CD14-positive monocyte (primary cell): ENCODE results near the gene CDK5. TPM values are rescaled to one million over a fixed set of nuclear protein-coding genes. Genes with fewer than 3 reads are reported as not detected.
A peak's percentile ranks its signal among the peaks of the same experiment; 100 is the strongest.

Experiments used
- DNase-seq, 3 donors: peaks; one replicate each; pipeline ENCODE4 v3.0.0-alpha.2; 2011 to 2022
- H2AFZ ChIP-seq: 2 replicates; pipeline ENCODE4 v1.6.0; 2012; ENCODE audit warnings: mild to moderate bottlenecking, low read depth, low read length, inconsistent platforms; ENCODE audit not compliant: insufficient read depth, poor library complexity, severe bottlenecking
- H3K27ac ChIP-seq, 2 donors: 1 replicate in 1 of 2; 2 replicates in 1 of 2; pipeline ENCODE4 v1.5.1; 2012 to 2013; ENCODE audit warnings: low read length in 2 of 2, control low read depth in 1 of 2, inconsistent platforms in 1 of 2, low read depth in 1 of 2, mild to moderate bottlenecking in 1 of 2
- H3K27me3 ChIP-seq, 2 donors: one replicate each; pipeline versions ENCODE4 v1.6.0 to v1.6.1; 2011 to 2013; ENCODE audit warnings: low read length in 2 of 2; ENCODE audit not compliant: control insufficient read depth in 2 of 2, insufficient read depth in 2 of 2
- H3K36me3 ChIP-seq, 2 donors: replicated peaks in 1 of 2; 1 replicate in 1 of 2; 2 replicates in 1 of 2; pipeline versions ENCODE4 v1.5.1 to v1.6.1; 2012 to 2013; ENCODE audit warnings: low read length in 2 of 2, control low read depth in 1 of 2, inconsistent platforms in 1 of 2, mild to moderate bottlenecking in 1 of 2; ENCODE audit not compliant: insufficient read depth in 2 of 2, control insufficient read depth in 1 of 2
- H3K4me1 ChIP-seq, 2 donors: 1 replicate in 1 of 2; 2 replicates in 1 of 2; pipeline versions ENCODE4 v1.5.1 to v1.6.1; 2012 to 2013; ENCODE audit warnings: low read length in 2 of 2, control low read depth in 1 of 2, inconsistent platforms in 1 of 2, mild to moderate bottlenecking in 1 of 2, moderate library complexity in 1 of 2; ENCODE audit not compliant: insufficient read depth in 2 of 2, control insufficient read depth in 1 of 2
- H3K4me2 ChIP-seq: replicated peaks from 2 replicates; pipeline ENCODE3; 2012; ENCODE audit warnings: low read length, moderate library complexity, mild to moderate bottlenecking; ENCODE audit not compliant: poor library complexity, severe bottlenecking; ENCODE audit errors: extremely low read depth
- H3K4me3 ChIP-seq, 3 experiments: fragments of 200-600 bp in 1 of 3; sonication (generic) in 1 of 3; replicated peaks in 1 of 3; 1 replicate in 2 of 3; 2 replicates in 1 of 3; pipeline ENCODE4 v1.5.1; 2011 to 2013; ENCODE audit warnings: low read length in 3 of 3, mild to moderate bottlenecking in 3 of 3, control low read depth in 2 of 3, low read depth in 2 of 3, inconsistent platforms in 1 of 3, moderate library complexity in 1 of 3
- H3K79me2 ChIP-seq: 2 replicates; pipeline ENCODE4 v1.6.0; 2012; ENCODE audit warnings: mild to moderate bottlenecking, control low read depth, inconsistent platforms, low read length, moderate library complexity; ENCODE audit not compliant: insufficient read depth
- H3K9ac ChIP-seq: 2 replicates; pipeline ENCODE4 v1.6.0; 2017; ENCODE audit warnings: low read length, mild to moderate bottlenecking; ENCODE audit not compliant: insufficient read depth, poor library complexity, severe bottlenecking
- H3K9me3 ChIP-seq, 2 donors: replicated peaks in 1 of 2; 1 replicate in 1 of 2; 2 replicates in 1 of 2; pipeline versions ENCODE4 v1.5.1 to v1.6.1; 2012 to 2013; ENCODE audit warnings: low read length in 2 of 2, control low read depth in 1 of 2; ENCODE audit not compliant: control insufficient read depth in 1 of 2, insufficient read depth in 1 of 2
- H4K20me1 ChIP-seq: 2 replicates; pipeline ENCODE4 v1.6.0; 2012; ENCODE audit warnings: mild to moderate bottlenecking, low read length, control low read depth, moderate library complexity; ENCODE audit not compliant: insufficient read depth
- H3K27ac Mint-ChIP-seq, 7 donors: one replicate each; pipeline ENCODE4 v1.8.0; 2020; ENCODE audit warnings: mild to moderate bottlenecking in 7 of 7, mixed read lengths in 7 of 7, moderate library complexity in 6 of 7, inconsistent platforms in 2 of 7
- H3K27me3 Mint-ChIP-seq, 3 donors: one replicate each; pipeline ENCODE4 v1.8.0; 2021 to 2022; ENCODE audit warnings: low read depth in 3 of 3, mild to moderate bottlenecking in 3 of 3, mixed read lengths in 3 of 3, moderate library complexity in 3 of 3, inconsistent platforms in 1 of 3
- H3K36me3 Mint-ChIP-seq, 2 donors: one replicate each; pipeline ENCODE4 v1.8.0; 2020; ENCODE audit warnings: mixed read lengths in 2 of 2, inconsistent platforms in 1 of 2, mild to moderate bottlenecking in 1 of 2
- H3K4me1 Mint-ChIP-seq: one replicate; pipeline ENCODE4 v1.8.0; 2020; ENCODE audit warnings: mild to moderate bottlenecking, mixed read lengths
- H3K4me3 Mint-ChIP-seq, 2 donors: one replicate each; pipeline ENCODE4 v1.8.0; 2020; ENCODE audit warnings: mild to moderate bottlenecking in 2 of 2, mixed read lengths in 2 of 2, moderate library complexity in 1 of 2
- H3K9me3 Mint-ChIP-seq, 7 donors: one replicate each; pipeline ENCODE4 v1.8.0; 2020 to 2022; ENCODE audit warnings: mixed read lengths in 7 of 7, mild to moderate bottlenecking in 6 of 7, moderate library complexity in 6 of 7, inconsistent platforms in 2 of 7
- CTCF ChIP-seq: fragments of 200-600 bp; IDR thresholded peaks from one replicate; pipeline ENCODE4 v1.8.0; 2022; ENCODE audit warnings: antibody characterized with exemption, mild to moderate bottlenecking
- WGBS: methylation state at CpG from one replicate; pipeline ENCODE4 v1.1.5; 2013; ENCODE audit warnings: missing lambda C conversion rate; ENCODE audit not compliant: insufficient coverage; 5-methylcytosine and 5-hydroxymethylcytosine counted together
- intact Hi-C, 2 donors: fragments of 100-400 bp; cut with micrococcal nuclease; formaldehyde crosslinking; loops; one replicate each; pipeline versions ENCODE4 v1.15.0 to v1.15.1; 2023
- polyA plus RNA-seq, 3 donors: library from polyadenylated mRNA; depleted of rRNA in 1 of 3; unstranded in 2 of 3; stranded (reverse) in 1 of 3; fragments of 300-500 nt in 2 of 3; fragments of >200 nt in 1 of 3; fragmentation: Illumina TruSeq in 2 of 3; gene quantifications; 1 replicate in 2 of 3; 2 replicates in 1 of 3; pipeline ENCODE4 v1.2.3, GENCODE V29; 2012 to 2021

CDK5 gene
- polyA plus RNA-seq, 3 donors = 14.9 to 31.2 (median 24.9) TPM

- H3K4me3 Mint-ChIP-seq = no peak overlapping the region
- DNase-seq = no peak
- H3K4me1 ChIP-seq = peaks cover 29 to 44% of the 10 kb centered on the region in 2 donors
- peak overlapping the region; percentile 36 for H3K9ac ChIP-seq
- intact Hi-C loops = no loop called here
- H3K27me3 Mint-ChIP-seq = peaks cover 8 to 22% (median 11%) of the 10 kb centered on the region in 3 donors
- TF ChIP-seq CTCF = no peak
- no peaks in the 10 kb centered on the region for H4K20me1 ChIP-seq
- H3K79me2 ChIP-seq = peaks cover 9% of the 10 kb centered on the region
- no peaks in the 10 kb centered on the region for H3K36me3 ChIP-seq
- peaks cover 0 to 11% of the 10 kb centered on the region in 2 donors for H3K27me3 ChIP-seq
- peak overlapping the region; percentile 39 for H3K4me2 ChIP-seq
- peak overlapping the region; percentile 59 for H2AFZ ChIP-seq
- H3K27ac ChIP-seq = peak overlapping the region in 1 of 2 donors; percentile 65
- no peak overlapping the region for H3K4me3 ChIP-seq
- peaks cover 28% of the 10 kb centered on the region for H3K4me1 Mint-ChIP-seq
- no peak overlapping the region for H3K27ac Mint-ChIP-seq
- peaks cover 14 to 20% of the 10 kb centered on the region in 2 donors for H3K36me3 Mint-ChIP-seq
- H3K9me3 ChIP-seq = no peaks in the 10 kb centered on the region
- WGBS = 97% methylated on average over 5 of the region's 8 CpGs
- no peaks in the 10 kb centered on the region for H3K9me3 Mint-ChIP-seq
Observed at GRCh38 chr7:151053751-151054150, 3.9 kb downstream of the CDK5 start.

- H4K20me1 ChIP-seq = no peaks in the 10 kb centered on the region
- peaks cover 0 to 11% of the 10 kb centered on the region in 2 donors for H3K27me3 ChIP-seq
- H2AFZ ChIP-seq = peak overlapping the region; percentile 59
- H3K79me2 ChIP-seq = peaks cover 9% of the 10 kb centered on the region
- peak overlapping the region; percentile 36 for H3K9ac ChIP-seq
- peaks cover 14 to 20% of the 10 kb centered on the region in 2 donors for H3K36me3 Mint-ChIP-seq
- H3K4me1 Mint-ChIP-seq = peaks cover 24% of the 10 kb centered on the region
- H3K9me3 Mint-ChIP-seq = no peaks in the 10 kb centered on the region
- WGBS = no CpG with 5 or more reads among the region's 4 CpGs
- peak overlapping the region in 1 of 2 donors; percentile 65 for H3K27ac ChIP-seq
- peaks cover 8 to 23% (median 11%) of the 10 kb centered on the region in 3 donors for H3K27me3 Mint-ChIP-seq
- DNase-seq = peak in 2 of 3 donors; percentile 14 to 21
- no peak for TF ChIP-seq CTCF
- H3K4me2 ChIP-seq = peak overlapping the region; percentile 39
- H3K36me3 ChIP-seq = no peaks in the 10 kb centered on the region
- peak overlapping the region in 1 of 3 experiments; percentile 49 for H3K4me3 ChIP-seq
- H3K4me3 Mint-ChIP-seq = peak overlapping the region in 1 of 2 donors; percentile 62
- H3K4me1 ChIP-seq = peaks cover 22 to 38% of the 10 kb centered on the region in 2 donors
- H3K9me3 ChIP-seq = no peaks in the 10 kb centered on the region
- intact Hi-C loops = no loop called here
- peak overlapping the region in 5 of 7 donors; percentile 25 to 79 (median 66) for H3K27ac Mint-ChIP-seq
Observed at GRCh38 chr7:151053096-151053495, 4.6 kb downstream of the CDK5 start.
